HG02852 (cell line): ENCODE data around the gene PLXNA2.

Source experiments
- ATAC-seq: cut with Tn5 transposase; IDR thresholded peaks from one replicate; pipeline ENCODE4 v1.9.1; 2021; ENCODE audit warnings: mild to moderate bottlenecking, moderate library complexity; ENCODE audit not compliant: unreplicated experiment

PLXNA2 gene

DNA sequence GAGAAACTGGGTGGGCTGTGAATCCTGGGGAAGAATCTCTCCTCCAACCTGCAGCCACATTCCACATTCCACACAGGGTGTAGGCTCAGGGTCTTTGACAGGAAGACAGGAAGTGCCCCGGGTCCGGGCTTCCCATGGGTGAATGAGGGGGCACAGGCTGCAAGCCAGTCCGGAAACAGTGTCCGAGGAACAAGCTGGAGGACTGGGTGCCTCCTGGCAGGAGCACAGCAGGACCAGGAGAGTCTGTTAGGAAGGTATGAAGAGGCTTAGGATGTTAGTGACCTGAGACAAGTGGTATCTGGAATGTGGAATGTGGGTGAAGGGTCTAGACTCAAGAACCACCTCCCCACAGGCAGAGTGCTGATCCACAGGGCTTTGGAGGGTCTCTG is 212.3 kb downstream of the PLXNA2 start:
- no peak for ATAC-seq

DNA sequence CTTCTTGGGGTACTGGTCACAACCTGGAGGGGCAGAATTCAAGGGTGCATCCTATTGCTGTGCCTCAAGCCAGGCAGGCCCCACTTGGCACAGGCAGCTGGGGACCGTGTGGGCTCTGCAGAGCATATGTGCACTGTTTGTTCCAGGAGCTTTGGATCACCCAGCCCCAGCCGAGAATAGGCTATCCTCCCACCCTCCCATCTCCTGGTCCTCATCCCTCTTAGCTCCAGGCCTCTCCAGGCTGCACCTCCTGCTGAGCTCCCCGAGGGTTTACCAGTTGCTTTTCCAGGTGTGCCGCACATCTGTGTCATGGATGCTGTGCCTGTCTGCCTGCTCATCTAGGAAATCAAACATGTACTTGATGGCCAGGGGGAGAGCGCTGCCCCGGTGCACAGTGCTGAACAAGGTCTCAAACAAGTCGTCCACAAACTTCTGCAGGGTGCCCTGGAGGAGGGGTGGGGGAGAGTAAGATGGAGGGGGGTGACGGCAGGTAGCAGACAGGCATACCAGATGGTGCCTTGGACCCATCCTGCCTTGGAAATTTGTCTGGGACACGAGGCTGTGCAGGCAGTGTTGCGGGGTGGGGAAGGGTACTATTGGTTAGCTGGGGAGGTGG is 212.8 kb downstream of the PLXNA2 start:
- ATAC-seq = no peak

DNA sequence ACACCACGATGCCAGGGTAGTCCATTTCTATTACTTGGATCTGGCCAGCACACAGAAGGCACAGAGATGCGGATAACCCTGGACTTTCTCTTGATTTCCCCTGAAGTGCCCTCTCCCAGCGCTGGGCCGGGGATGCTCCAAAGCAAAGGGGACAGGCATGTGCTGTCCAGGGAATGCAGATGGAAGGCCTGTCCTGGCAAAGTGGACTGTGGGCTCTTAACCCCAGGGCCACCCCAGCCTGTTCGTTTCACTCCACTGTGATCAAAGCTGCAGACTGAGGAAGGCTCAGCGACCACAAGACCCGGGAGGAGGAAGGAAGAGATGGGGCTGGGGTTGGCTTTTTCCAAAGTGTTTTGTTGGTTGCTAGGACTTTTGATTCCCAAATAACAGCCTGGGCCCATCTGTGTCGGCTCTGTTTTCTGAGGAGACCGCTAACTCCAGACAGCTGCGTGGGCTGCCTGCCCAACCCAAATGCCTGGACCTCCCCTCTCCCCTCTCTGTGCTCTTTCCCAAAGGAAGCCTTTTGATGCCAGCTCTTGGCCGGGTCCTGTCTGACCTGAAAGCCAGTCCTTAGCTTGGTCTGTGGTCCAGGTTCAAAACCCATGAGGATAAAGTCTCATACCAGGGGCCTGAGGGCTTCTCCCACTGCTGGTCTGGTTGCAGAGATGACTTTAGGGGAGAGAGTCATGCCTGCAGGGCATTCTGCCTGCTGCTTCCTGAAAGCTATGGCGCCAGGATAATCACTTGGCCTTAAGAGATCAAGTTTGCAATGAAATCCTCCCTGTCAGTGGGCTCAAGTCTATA is 213.7 kb downstream of the PLXNA2 start:
- ATAC-seq = no peak

DNA sequence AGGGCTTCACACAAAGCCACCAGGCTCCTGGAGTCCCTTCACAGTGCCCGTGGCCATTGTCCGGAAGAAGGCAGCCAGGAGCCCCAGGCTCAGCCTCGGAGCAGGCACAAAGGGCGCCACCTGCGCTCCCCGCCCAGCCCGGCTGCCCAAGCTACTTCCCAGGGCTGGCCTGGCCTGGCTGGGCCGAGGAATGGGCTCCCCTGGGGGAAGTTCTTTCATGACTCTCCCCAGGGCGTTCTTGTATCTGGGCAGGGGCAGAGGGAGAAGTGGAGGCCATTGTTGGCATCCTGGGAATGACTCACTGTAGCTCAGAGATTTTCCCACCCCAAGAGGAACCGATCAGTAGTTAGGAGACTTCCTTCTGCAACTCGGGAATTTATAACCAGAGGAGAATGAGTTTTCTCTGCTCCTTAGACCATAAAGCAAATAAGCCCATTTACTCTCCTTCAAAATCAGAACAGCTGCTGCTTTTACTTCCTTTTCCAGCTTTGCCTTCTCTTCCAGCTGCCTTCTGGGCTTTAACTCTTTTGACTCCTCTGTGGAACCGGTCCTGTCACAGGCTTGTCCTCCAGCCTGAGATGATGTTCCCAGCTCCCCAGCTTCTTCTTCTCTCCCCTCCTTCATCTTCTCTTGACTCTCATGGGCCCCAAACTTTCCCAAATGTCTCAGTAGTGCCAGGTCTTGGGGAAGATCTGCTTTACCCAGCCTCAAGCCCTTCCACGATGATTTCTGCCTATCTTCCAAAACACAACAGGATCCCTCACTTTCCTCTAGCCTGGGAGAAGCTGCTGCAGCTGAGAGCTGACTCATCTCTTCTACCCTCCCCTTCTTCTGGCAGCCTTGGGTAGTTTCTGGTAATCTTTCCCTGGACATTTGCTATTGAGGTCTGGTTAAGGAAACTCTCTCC is 214.6 kb downstream of the PLXNA2 start:
- no peak for ATAC-seq

DNA sequence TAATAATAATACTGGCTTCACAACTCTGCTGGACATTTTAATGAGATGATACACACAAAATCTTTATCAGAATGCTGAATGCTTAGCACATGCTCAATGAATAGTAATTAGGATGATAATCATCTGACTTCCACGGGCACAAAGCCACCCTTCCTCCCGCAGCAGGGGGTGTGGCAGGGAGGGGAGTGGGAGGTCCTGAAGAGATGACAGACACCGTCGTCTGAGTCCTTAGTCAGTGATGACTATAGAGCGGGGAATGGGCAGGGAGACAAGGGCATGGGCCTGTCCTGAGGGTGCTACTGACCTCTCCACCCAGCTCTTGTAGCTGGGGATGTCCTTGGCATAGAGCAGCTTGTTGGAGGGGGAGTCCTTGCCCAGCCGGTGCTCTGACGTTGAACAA is 215.7 kb downstream of the PLXNA2 start:
- no peak for ATAC-seq

DNA sequence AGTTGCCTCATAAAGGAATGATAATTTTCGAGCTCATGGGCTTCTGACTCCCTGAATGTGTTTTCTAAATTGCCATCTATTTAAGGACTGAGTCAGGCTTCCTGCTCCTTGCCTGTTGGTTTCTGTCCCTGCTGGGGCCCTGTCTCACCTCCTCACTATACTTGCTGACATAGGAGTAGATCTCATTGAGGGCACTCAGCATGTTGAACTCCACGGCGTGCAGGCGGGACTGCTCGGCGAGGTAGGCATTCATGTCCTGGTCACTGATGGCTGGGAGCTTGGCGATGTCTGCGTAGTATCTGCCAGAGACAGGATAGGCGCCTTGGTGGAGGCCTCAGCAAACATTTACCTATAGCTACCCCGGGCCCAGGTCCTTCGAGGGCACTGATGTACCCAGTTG is 216.3 kb downstream of the PLXNA2 start:
- ATAC-seq = no peak

DNA sequence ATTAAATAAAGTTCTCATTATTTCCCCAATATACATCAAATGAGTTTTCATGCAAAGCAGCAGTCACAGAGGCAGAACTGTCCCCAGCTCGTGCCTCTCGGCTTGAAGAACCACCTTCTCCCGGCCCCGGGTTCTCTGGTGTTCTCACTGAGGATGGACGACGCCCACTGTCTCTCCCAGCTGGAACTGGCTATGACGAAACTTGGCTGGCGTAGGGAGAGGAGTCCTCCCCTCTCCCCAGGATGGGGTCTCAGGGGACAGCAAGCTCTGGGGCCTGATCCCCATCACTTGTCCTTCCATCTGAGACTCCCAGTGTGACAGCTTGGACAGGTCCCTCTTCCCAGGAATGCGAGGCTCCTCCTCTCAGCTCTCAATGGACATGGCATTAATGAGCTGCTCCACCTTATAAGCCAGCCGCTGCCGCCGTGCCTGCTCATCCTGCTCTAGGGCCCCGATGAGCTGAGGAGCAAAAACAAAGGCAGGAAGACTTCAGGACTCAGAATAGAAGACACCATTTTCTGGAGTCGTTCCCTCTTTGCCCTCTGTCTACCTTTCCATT is 217.2 kb downstream of the PLXNA2 start:
- no peak for ATAC-seq

DNA sequence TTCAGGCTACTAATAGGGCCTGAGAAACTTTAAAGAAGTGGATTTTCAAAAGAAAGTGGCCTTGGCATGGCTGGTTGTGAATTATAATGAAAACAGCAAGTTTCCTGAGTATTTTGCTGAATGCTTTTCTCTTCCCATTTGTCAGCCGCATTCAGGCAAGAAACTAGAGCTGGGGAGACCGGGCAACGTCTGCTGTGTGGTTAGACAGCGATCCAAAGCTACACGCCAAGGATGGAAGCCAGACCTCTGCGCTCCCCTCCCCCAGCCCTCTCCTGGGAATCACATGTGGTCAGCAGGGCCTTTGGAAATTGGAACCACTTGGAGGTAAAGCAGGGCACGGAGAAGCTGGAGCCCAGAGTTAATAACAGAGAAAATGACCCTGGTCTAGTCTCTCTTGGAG is 219.2 kb downstream of the PLXNA2 start:
- ATAC-seq = no peak

DNA sequence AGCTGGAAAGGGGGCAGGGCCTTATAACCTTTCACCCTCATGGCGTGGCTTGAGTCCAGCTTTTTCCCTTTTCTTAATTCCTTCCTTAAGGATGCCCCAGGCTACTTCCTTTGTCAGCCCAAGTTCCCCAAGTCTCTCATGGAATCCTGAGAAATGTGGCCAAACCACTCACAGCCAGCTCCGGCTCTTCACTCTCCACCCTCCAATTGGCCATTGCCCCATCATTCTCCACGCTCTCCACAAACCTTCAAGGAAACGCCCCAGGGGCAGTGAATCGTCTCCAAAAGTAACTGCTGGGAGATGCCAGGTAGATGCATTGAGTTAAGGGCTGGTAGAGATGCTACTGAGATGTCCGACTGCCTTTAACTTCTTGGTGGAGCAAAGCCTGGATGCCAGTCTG is 219.8 kb downstream of the PLXNA2 start:
- ATAC-seq = no peak

DNA sequence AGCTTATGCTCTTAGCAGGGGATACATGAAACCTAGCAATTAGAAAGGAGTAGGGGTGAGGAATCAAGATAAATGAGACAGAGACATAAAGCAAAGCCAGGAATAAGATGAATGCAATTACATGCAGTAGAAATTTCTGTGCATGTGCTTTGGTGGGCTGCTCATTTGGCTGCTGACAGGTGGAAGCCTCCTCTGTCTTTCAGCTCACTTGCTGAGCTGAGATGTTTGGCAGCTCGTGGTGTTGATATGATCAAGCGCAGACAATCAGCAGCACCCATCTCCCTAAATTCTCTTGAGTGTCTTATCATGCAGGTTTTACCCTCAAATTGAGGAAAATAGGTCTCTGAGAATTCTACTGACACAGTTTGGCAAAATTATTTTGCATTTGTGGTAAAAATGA is 224.9 kb downstream of the PLXNA2 start:
- no peak for ATAC-seq

DNA sequence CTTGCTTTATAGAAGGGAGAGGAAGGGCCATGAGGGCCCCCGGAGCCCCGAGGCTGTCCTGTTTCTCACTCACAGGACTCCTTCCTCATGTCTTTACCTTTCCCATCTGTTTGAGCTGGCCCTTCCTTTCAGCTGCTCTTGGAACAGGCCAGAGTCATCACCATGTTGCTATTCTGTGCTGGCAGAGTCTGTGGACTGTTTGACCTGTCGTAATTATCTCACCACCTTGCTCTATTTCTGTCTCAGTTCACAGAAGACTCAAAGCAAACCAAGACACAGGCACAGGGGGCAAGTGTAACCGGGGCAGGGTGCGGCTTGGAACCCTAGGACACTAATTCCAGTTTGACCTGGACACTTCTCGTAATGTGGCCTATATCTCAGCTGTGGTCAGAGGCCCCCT is 228.9 kb downstream of the PLXNA2 start:
- no peak for ATAC-seq

DNA sequence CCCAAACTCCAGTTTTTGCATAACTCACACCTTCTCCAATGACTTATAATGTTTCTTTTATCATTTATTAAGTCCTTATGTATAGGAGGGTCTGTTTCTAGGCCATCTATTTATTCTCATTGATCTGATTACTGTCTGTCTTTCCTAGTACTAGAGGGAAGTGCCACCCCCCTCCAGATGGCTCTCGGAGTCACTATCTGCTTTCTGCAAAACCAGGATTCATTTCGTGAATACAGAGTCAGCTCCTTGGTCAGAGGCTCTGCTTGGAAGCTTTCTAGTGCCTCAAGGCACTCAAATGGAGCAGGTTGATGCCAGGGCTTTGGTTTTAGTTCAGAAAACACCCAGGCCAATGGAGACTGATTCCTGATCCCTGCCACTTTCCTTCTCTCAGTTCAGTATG is 231.0 kb downstream of the PLXNA2 start:
- no peak for ATAC-seq

DNA sequence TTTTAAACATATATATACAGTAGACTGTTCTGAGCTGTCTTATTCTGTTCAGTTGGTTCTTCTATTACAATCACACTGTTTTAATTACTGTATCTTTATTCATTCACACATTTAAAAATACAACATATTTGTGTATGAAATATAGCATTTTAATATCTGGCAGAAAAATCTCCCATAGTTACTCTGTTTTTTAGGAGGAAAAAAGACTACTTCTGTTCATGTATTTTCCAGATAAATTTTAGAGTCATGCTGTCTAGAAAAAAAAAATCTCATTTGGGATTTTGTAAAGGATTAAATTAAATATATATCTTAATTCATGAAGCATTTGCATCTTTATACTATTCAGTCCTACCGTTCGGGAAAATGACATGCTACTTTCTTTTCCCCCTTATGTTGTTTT is 231.5 kb downstream of the PLXNA2 start:
- ATAC-seq = no peak

DNA sequence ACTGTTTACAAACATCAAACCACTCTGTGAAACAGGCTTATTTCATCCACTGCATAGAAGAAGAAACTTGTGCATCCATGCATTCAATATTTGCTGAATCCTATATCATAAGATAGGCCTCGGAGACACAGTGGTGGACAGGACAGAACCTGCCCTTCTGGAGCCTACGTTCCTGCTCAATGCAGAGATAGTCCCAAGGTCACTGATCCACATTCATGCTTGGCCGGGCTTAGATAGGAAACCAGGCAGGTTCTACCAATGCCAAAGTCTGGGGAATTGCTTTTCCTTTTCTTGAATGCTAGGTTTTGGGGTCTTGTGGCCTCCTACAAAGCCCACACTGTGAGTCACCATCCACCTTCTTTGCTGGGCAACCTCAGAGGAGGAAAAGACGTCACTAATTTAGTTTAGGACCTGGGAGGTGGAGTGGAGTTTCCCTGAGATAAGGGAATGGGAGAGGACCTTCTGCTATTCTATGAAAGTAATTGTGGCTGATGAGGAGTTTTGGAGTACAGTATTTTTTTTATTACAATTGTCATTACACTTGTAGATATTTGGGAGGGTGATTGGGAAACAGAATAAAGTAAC is 233.6 kb downstream of the PLXNA2 start:
- ATAC-seq = no peak

DNA sequence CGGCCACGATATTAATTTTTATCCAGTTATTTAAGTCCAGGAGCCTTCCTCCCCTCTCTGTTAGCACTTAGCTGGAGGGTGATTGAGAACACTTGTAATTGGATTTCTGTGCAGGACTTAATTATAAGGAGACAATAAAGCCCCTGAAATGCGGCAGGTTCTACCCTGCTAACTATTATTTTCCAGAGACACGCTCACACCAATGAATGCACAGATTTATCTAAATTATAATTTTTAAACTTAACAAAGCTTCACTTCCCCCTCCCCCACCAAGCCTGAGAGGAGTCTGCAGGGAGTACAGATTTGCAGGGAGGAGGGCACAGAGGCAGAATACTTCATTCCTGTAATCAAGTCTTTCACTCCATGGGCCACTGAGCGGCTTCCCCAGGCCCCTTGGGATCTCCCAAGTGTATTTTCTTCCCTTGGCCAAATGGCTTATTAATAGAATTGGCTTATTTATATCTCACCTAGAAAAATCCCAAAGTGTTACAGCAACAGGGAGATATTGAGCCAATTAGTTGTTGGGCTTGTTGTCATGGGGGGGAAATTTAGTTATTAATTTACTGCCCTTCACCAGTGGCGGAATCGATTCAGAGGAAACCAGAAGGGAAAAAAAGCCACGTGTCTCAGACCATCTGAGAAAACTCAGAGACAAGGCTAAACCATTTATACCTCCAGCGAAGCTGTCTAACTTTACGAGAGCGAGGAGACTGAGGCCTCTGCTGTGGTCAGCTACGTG is 234.3 kb downstream of the PLXNA2 start:
- ATAC-seq = no peak

DNA sequence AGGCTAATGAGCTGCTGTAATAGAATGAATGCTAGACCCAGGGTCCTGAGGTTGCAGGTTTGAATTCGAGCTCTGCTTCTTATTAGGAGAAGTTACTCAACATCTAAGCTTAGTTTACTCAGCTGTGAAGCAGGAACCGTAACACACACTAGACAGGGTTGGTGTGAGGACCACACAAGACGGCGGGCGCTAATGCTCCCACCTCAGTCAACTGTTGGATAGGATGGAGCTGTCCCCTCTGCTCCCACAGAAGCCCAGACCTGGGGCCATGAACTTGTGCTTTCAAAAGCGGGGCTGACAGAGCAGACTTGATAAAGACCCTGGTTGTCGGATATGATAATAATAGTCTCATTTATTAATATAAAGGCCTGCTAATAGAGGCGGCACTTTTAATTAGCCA is 234.9 kb downstream of the PLXNA2 start:
- no peak for ATAC-seq

DNA sequence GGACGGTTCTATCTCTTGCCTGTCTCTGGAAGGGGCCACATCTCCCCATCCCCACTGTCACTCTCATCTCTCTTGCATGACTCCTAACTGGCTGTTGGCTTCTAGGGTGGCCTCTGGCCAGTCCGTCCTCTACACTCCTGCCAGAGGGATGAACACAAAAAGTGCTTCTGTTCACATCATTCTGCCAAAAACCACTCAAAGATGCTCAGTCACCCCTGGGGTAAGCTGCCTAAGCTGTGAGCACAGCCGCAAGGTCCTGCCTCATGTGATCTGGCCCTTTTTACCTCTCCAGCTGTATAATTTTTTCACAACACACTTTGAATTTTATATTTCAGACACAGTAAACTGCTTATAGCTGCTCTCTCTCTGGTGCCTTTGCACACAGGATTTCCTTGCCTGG is 235.7 kb downstream of the PLXNA2 start:
- no peak for ATAC-seq

DNA sequence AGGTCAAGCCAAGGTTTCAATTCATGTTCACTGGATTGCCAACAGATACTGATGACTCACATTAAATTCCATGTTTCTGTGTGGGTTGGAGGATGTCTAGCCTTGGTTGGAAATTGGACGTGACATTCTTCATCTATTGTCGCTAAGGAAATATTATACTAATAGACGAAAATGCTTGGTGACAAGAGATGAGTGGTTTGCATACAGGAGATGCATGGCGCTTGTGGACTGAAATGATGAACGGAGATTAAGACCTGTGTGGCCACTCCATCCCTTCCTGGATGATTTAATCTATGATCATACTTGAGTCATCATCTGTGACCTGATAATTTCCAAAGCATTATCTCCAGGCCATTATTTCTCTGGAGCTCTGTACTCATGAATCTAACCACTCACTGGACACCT is 236.2 kb downstream of the PLXNA2 start:
- no peak for ATAC-seq

DNA sequence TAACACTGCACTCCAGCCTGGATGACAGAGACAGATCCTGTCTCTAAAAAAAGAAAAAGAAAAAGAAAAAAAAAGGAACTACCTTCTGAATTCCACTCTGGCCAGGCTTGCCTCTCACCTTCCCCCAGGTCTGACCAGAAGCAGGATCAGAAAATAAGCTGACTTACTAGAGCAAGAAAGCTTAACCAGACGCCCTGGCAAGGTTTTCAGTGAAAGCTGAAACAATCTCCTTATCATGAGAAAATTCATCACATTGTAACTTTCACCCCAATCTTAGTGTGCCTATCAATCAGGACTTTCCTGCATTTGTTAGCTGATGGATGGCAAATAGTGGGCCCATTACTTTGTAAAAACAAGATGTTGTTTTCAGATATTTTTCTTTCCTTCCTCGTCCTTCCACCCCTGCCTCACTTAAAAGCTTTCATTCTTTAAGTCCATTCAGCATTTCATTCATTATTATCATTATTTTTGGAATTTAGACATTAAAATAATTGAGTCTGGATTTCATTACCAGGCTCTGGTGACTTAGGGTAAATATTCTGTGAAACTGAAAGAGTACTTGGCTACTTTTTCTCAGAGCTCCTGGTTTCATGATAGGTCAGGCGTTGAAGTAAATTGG is 236.8 kb downstream of the PLXNA2 start:
- no peak for ATAC-seq
